GM10266 (cell line): ENCODE data around the gene IGFN1.
"Not testable (repeated sequence)": the region's sequence is repeated elsewhere in the genome, so short reads cannot be mapped to it uniquely, and the experiment has no call there.

ENCODE experiments used
- DNase-seq: peaks from one replicate; pipeline ENCODE4 v3.0.0; 2012; ENCODE audit errors: extremely low spot score
- CTCF ChIP-seq: IDR thresholded peaks from 2 replicates; pipeline ENCODE4 v1.5.1; 2012; ENCODE audit warnings: mild to moderate bottlenecking, low read depth; ENCODE audit not compliant: control insufficient read depth, insufficient read depth; ENCODE audit errors: missing control alignments

The IGFN1 gene

DNA sequence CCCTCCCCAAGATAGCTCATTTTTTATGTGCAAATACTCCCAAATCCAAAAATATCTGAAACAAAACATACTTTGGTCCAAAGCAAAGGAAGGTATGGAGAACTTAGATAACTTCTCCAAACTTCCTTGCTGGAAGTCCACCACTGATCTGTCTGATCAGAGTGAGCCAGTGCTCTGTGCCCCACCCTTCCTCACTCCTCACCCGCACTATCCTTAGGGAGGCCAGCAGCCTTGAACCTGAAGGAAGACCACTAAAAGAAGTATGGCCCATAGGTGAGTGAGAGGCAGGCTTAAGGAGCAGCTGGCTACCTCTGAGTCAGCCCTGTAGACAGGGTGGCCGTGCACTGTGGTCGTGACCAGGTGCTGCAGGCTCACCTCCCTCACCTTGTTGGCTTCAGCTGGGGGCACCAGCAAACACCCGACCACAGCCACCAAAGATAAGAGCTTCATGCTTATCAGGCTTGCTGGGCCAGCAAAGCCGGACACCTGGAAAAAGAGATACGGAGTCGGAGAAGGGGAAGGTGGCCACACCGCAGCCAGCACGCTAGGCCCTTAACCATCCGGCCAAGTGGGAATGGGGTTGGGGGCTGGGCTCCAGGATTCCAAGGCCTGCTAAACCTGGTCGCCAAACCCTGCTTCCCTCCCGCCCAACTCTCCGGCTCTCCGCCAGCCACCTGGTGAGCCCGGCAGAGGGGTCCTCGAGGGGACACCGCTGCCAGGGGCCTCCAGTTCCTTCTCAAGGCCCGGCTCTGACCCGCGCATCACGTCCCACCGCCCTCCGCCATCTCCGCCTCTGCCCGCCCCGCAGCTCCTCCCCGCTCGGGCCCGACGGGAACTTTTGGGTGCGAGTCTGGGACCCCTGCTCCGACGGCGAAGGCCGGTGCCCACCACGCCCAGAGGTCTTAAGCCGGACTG, 36.9 kb upstream of the IGFN1 start:
- no peak for TF ChIP-seq CTCF
- no peak for DNase-seq

DNA sequence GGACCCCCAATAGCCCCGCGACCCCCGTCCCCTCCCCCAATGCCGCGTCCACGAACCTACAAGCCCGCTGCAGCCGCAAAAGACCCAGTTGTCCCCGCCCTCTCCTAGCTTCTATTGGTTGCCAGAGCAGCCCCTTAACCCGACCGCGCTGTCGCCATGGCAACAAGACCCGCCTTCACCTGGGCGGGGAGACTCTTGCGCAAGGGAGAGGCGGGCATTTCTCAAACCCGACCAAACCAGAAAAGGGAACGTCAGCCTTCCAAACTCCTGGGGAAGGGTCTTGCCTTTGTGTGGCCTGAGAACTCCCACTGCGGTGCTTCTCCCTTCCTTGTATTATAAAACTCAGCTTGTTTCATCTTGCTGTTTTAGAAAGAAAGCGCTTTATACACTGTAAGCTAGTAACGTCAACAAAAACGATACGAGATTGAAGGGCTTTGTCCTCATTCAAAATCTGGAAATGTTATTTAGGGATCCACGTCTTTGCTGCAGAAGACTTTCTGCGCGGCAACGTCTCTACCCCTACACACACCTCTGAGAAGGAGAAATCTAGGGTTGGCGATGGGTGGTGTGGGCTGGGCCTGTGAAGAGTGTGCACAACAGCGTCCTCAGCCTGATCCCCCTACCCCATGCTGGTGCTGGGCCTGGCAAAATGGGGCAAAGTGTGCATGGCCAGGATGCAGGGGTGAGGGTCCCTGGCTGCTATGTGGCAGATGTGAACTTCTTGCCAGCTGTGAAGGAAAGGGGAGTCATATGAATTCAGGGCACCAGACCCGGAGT, 36.0 kb upstream of the IGFN1 start, which contains the start of gene TMEM9:
TSS of gene TMEM9 (minus strand) at position 86 of the 777 bp plus-strand sequence. CDS start 551 bp downstream, outside the sequence.
- no peak for TF ChIP-seq CTCF
- peak; percentile 95 for DNase-seq

DNA sequence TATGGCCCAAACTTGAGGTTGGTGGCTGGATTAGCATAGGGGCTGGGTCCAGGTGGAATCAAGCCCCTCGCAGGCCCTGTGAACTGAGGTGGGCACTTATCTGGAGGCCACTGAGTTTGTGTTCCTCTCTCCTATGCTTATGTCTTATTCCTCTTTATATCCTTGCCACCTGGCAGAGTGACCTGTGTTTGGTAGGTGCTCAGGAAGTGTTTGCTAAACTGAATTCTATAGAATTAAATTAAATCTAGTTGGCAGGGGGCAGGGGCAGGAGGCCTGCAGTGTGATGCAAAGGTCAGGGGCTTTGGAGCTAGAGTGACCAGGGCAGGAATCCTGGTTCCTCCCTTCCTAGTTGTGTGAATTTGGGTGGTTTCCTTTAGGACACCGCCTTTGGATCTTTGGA, 35.3 kb upstream of the IGFN1 start:
- DNase-seq, result no peak
- TF ChIP-seq CTCF, result no peak

DNA sequence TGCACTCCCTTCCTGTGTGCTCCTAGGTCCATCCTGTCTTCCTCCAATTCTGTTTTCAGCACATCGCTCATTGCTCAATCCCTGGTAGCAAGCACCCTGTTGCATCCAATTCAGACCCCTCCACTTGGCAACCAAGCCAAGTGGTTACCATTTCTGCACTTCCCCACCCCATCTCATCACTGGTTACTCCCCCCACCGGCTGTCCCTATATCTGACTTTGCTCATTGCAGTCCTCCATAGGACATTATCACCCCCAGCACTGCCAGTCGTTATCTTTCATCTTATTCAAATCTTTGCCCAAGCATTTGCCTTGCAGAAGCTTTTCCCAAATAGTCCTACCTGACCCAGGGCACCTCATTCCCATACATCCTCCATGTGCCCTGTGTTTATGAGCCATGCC, 34.3 kb upstream of the IGFN1 start:
- no peak for DNase-seq

GRCh38 chr1:201156819-201157218, 33.8 kb upstream of the IGFN1 start:
- TF ChIP-seq CTCF, result no peak

More for the DNA sequence above, 34.3 kb upstream of the IGFN1 start:
- TF ChIP-seq CTCF, result no peak

DNA sequence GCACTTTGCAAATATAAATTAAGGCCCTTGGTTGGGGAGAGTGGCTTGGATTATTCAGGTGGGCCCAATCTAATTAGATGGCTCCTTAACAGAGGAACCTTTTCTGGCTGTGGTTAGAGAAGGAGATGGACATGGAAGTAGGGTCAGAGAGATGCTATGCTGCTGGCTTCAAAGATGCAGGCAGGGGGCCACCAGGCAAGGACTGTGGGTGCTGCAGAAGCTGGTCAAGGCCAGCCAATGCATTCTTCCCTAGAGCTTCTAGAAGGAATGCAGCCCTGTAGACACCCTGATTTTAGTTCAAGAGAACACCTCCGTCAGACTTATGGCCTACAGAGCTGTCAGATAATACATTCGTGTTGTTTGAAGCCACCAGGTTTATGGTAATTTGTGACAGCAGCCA, 32.7 kb upstream of the IGFN1 start:
- TF ChIP-seq CTCF, result no peak

More at GRCh38 chr1:201156819-201157218, 33.8 kb upstream of the IGFN1 start:
- DNase-seq, result no peak

DNA sequence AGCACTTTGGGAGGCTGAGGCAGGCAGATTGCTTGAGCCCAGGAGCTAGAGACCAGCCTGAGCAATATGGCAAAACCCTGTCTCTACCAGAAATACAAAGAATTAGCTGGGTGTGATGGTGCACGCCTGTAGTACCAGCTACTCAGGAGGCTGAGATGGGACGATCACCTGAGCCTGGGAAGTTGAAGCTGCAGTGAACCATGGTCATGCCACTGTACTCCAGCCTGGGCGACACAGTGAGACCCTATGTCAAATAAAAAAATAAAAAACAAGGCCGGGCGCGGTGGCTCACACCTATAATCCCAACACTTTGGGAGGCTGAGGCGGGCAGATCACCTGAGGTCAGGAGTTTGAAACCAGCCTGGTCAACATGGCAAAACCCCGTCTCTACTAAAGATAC, 27.6 kb upstream of the IGFN1 start:
- not testable (repeated sequence) for DNase-seq

More for the DNA sequence above, 32.7 kb upstream of the IGFN1 start:
- no peak for DNase-seq
